Measurements from ENCODE around the gene SEMA4C.

- TF ChIP-seq, protein P1, sequence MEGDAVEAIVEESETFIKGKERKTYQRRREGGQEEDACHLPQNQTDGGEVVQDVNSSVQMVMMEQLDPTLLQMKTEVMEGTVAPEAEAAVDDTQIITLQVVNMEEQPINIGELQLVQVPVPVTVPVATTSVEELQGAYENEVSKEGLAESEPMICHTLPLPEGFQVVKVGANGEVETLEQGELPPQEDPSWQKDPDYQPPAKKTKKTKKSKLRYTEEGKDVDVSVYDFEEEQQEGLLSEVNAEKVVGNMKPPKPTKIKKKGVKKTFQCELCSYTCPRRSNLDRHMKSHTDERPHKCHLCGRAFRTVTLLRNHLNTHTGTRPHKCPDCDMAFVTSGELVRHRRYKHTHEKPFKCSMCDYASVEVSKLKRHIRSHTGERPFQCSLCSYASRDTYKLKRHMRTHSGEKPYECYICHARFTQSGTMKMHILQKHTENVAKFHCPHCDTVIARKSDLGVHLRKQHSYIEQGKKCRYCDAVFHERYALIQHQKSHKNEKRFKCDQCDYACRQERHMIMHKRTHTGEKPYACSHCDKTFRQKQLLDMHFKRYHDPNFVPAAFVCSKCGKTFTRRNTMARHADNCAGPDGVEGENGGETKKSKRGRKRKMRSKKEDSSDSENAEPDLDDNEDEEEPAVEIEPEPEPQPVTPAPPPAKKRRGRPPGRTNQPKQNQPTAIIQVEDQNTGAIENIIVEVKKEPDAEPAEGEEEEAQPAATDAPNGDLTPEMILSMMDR (conservative IDR thresholded peaks at IDR 0.05) = no peak
- TF ChIP-seq ZFX (IDR thresholded peaks at IDR 0.05) = no peak
These were observed 32.3 kb downstream of the SEMA4C start for GRCh38 chr2:96837575-96837974.

All from C4-2B (cell line).